ENCODE measurements around the gene TBXA2R. TPM values are rescaled to one million over a fixed set of nuclear protein-coding genes. Genes with fewer than 3 reads are reported as not detected.

TBXA2R gene
- total RNA-seq, 1 donor from 2014 or later, result 0.64 TPM

DNA sequence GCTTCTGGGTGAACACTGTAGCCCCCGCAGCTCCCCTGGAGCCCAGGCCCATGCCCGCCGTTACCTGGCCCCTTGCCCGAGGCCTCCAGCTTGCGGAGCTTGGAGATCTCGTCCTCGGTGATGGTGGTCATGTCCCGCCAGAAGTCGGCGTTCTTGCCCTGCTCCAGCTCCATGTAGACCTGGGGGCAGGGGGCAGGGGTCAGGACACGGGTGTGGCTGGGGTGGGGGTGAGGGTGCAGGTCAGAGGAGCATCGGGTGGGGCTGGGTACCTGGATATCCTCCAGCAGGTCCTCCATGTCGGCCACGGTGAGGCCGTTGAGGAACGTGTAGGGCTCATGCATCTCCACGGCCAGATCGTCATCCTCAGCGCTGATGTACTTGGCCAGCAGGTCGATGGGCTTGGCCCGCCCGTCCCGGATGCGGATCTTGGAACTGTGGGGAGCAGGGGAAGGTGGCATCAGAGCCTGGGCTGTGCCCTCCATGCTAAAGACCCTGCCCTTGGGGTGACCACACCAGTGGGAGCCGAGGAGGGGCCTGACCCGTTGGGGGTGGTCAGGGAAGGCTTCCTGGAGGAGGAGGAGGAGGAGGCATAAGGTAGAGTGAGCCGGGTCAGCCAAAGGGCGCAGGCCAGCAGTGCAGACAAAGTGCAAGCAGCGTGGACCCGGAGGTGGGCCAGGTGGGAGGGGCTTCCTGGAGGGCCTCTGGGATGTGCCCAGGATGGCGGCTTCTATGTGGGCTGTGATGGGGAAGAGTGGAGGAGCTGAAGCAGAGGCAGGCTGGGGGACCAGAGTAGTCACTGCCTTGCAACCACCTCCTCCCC, 12.3 kb upstream of the TBXA2R start:
- ATAC-seq, result no peak

DNA sequence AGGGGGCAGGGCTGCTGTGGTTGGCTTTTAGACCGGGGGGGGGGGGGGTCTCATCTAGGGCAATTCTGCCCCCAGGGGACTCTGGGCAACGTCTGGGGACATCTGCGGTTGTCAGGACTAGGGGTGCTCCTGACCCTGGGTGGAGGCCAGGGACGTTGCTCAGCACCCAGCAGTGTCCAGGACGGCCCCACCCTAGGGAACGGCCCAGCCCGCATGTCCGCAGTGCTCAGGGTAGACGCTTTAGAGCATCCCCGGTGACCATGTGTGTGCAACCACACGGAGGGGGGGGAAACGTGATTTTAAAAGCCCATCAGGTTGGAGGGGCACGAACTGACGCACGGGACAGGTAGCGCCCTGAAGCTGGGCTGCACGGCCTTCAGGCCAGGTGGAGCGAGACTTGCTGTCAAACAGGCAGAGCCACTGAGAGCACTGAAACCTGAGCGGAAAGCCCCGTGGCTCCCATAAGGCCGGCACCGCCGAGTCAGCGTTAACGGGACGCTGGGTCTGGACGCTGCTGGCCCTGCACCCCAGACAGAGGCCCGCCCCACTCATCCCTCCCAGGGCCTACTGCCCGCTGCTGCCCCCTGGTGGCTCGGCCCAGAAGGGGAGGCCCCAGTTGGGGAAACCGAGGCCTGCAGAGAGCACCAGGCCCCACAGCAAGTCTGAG, 11.6 kb upstream of the TBXA2R start:
- ATAC-seq, result peak; percentile 62

GRCh38 chr19:3617463-3617862, 10.8 kb upstream of the TBXA2R start:
- no peak for ATAC-seq

GRCh38 chr19:3615524-3616135, 9.0 kb upstream of the TBXA2R start:
- no peak for ATAC-seq

GRCh38 chr19:3614858-3615505, 8.3 kb upstream of the TBXA2R start:
- ATAC-seq, result no peak

DNA sequence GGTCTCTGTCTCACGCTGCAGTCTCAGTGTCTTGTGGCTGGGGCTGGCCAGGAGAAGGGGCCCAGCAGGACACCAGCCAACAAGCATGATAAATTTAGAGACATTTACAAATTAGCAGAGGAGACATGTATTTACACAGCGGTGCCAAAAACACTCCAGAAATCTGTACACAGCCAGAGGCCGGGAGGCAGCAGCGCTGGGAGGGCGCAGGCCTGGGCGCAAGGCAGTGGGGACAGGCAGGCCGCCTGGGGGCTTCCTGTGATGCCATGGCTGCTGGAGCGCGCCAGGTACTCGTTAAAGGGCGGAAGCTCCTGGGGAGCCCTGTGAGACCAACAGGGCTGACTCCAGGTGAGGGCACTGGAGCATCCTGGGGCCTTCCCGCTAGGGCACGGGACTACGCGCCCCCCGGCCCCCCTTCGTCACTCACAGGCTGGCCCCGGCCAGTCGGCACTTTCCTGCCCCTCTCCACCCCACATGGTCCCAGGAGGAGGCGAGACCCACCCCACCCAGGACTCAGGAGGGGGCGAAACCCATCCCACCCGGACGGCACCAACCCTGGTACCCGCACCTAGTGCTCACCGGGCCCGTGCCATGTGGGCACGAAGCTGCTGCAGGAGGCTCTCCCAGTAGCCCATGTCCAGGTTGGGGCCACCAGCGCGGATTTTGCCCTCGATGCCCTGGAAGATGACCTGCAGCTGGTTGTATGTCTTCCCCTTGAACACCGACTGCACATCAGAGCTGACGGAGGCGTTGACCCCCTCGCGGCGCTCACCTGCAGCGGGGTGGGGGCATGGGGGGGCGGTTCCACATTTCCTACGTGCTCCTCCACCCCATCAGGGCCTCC, 7.4 kb upstream of the TBXA2R start:
- no peak for ATAC-seq

- ATAC-seq, result no peak
These were observed 6.4 kb upstream of the TBXA2R start for GRCh38 chr19:3612901-3613741.

DNA sequence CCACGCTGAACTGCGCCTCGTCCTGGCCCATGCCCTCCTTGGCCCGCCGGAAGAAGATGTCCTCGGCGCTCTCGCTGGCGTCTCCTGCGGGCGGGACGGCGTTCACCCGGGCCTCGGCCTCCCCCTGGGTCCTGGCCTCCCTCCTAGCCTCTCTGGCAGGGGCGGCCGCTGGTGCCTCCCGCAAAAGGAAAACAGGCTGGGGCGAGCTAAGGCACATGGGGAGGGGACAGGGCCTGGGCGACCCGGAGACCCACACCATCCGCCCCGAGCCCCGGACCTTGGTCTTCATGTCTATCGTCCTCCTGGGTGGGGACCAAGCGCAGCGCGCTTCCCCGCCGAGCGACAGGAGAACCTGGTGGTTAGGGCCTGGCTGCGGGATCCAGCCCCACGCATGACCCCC, 5.7 kb upstream of the TBXA2R start:
- ATAC-seq, result no peak

DNA sequence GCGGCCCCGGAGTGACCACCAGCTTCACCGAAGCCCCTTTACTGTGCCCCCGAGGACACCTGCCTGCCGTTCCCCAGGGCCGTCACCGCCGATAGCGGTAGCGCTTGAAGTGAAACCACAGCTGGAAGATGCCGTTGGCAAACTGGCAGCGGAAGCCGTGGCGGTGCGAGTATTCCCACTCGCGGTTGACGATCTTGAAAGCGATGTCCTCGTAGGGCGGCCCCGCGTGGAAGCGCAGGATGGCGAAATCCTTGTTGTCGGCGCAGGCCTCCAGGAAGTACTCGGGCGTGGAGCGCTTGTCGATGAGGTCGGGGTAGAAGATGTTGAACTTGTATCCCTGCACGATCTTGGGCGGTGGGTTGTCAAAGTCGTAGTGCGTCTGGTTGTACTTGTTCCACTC, 5.2 kb upstream of the TBXA2R start:
- no peak for ATAC-seq

- ATAC-seq, result no peak
These were observed 4.4 kb upstream of the TBXA2R start for GRCh38 chr19:3610745-3611717.

GRCh38 chr19:3609779-3610719, 3.4 kb upstream of the TBXA2R start:
- no peak for ATAC-seq

DNA sequence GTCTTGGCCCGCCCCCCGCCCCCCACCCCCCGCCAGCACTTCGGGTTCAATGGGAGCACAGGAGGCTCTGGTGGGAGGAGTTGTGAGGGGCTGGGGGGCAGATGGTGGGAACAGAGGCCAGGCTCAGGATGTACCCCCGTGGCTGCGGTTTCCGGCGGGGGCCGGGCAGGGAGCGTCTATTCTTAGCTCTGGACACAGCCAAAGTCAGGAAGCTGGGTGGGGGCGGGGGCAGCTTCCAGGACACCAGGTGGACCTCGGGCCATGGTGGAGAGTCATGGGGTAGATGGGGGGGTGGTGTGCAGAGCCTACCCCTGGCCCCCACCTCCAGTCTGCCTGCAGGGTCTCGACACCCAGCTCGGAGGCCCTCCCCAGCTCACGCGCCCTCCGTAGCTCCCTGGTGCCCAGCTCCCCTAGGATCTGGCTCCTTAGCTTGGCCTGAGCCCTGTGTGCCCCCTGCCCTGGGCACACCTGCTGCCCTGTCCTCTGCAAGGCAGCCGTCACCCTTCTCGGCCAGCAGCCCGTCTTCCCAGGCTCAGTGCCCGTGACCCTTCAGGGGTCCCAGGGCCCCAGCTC, 2.2 kb upstream of the TBXA2R start:
- ATAC-seq, result no peak

DNA sequence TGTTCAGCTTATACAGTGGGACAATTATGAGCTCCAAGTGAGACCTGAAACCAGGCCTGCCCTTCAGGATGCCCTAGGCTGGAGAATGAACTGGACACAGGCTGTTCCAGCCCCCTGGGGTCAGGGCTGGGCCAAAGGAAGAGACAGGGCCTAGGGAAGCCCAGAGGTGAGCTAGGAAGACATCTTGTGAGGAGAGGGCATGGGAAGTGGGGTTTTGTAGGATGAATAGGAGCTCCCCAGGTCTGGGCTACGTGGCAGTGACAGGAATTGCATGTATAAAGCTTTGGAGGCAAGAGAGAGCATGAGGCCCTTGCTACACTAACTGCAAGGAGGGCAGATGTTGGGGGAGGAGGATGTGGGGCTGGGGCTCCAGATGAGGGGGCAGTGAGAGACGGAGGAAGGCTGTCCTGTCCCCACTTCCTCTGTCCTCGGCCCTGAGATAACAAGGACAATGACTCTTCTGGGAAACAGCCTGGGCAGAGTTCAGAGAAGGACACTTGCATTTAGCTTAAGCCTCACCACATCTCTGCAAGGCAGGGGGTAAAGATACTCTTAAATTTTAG, 1.5 kb upstream of the TBXA2R start:
- ATAC-seq, result no peak

- peak; percentile 30 for ATAC-seq
These were observed 816 bp upstream of the TBXA2R start for GRCh38 chr19:3607303-3608078.

- ATAC-seq, result peak; percentile 61
These were observed 443 bp downstream of the TBXA2R start for GRCh38 chr19:3606174-3606689.

GRCh38 chr19:3605770-3606169, 905 bp downstream of the TBXA2R start:
- ATAC-seq, result no peak

DNA sequence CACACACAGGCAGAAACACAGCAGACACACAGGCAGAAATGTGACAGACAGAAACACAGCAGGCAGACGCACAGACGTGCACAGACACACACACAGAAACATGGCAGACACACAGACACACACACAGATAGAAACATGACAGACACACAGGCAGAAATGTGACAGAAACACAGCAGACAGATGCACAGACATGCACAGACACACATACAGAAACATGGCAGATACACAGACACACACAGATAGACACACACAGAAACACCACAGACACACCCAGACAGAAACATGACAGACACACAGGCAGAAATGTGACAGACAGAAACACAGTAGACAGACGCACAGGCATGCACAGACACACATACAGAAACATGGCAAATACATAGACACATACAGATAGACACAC, 1.3 kb downstream of the TBXA2R start:
- no peak for ATAC-seq
